HFFc6 (cell line): ENCODE results near the gene AMMECR1. TPM values are rescaled to one million over a fixed set of nuclear protein-coding genes. Genes with fewer than 3 reads are reported as not detected.

Source experiments
- DNase-seq: peaks from one replicate; pipeline ENCODE4 v3.0.0-alpha.2; 2018
- H3K27ac Mint-ChIP-seq: 2 replicates; pipeline ENCODE4 v1.8.0; 2020; ENCODE audit warnings: mild to moderate bottlenecking, mixed read lengths
- H3K27me3 Mint-ChIP-seq: 2 replicates; pipeline ENCODE4 v1.8.0; 2021; ENCODE audit warnings: mild to moderate bottlenecking, moderate library complexity, mixed read lengths; ENCODE audit not compliant: insufficient read depth
- H3K36me3 Mint-ChIP-seq: 2 replicates; pipeline ENCODE4 v1.8.0; 2021; ENCODE audit warnings: low read depth, mixed read lengths
- H3K4me1 Mint-ChIP-seq: 2 replicates; pipeline ENCODE4 v1.8.0; 2020; ENCODE audit warnings: low read depth, mixed read lengths
- H3K4me3 Mint-ChIP-seq: 2 replicates; pipeline ENCODE4 v1.8.0; 2020; ENCODE audit warnings: mild to moderate bottlenecking, moderate library complexity, mixed read lengths
- H3K9me3 Mint-ChIP-seq: 2 replicates; pipeline ENCODE4 v1.8.0; 2020; ENCODE audit warnings: mild to moderate bottlenecking, mixed read lengths
- CTCF ChIP-seq: fragments of 200-600 bp; sonication (generic); IDR thresholded peaks from 2 replicates; pipeline ENCODE4 v1.5.0; 2021; ENCODE audit warnings: antibody characterized with exemption, mild to moderate bottlenecking
- total RNA-seq, 6 experiments: library from RNA; stranded (reverse); fragmentation: NEBNext Ultra II Directional; extraction: Animal tissue kit (Norgen Biotek cat#: 25700); gene quantifications; 2 replicates in 1 of 6; 3 replicates in 5 of 6; pipeline ENCODE4 v1.2.3, GENCODE V29; 2021

AMMECR1 gene
- total RNA-seq, 6 experiments from 2014 or later, result 10.1 to 13.4 (median 11.7) TPM

GRCh38 chrX:110326712-110327111 is 8.8 kb upstream of the AMMECR1 start:
- no peak overlapping the region for H3K27ac Mint-ChIP-seq
- no peak for TF ChIP-seq CTCF
- no peaks in the 10 kb centered on the region for H3K27me3 Mint-ChIP-seq
- no peaks in the 10 kb centered on the region for H3K36me3 Mint-ChIP-seq
- H3K9me3 Mint-ChIP-seq, result 0 out of 2 replicates have a peak, but pooled peaks cover 5% of the 10 kb centered on the region
- no peak for DNase-seq
- H3K4me3 Mint-ChIP-seq, result no peak overlapping the region
- peaks cover 18% of the 10 kb centered on the region for H3K4me1 Mint-ChIP-seq

GRCh38 chrX:110322603-110323002 is 4.7 kb upstream of the AMMECR1 start:
- H3K27me3 Mint-ChIP-seq, result no peaks in the 10 kb centered on the region
- no peak for DNase-seq

GRCh38 chrX:110321670-110322069 is 3.8 kb upstream of the AMMECR1 start:
- H3K4me3 Mint-ChIP-seq, result no peak overlapping the region
- H3K4me1 Mint-ChIP-seq, result peaks cover 25% of the 10 kb centered on the region
- no peaks in the 10 kb centered on the region for H3K36me3 Mint-ChIP-seq
- DNase-seq, result no peak
- no peak overlapping the region for H3K27ac Mint-ChIP-seq
- TF ChIP-seq CTCF, result no peak
- 0 out of 2 replicates have a peak, but pooled peaks cover 5% of the 10 kb centered on the region for H3K9me3 Mint-ChIP-seq
- no peaks in the 10 kb centered on the region for H3K27me3 Mint-ChIP-seq

More at GRCh38 chrX:110322603-110323002, 4.7 kb upstream of the AMMECR1 start:
- Mint-ChIP-seq H3K9me3 (0 out of 2 replicates have a peak, but pooled peaks cover 5% of the 10 kb centered on the region), H3K4me3 (peak overlapping the region; percentile 39; the same call in 1 of the 2 replicates), H3K27ac (no peak overlapping the region), H3K4me1 (peaks cover 25% of the 10 kb centered on the region), H3K36me3 (no peaks in the 10 kb centered on the region)
- no peak for TF ChIP-seq CTCF

DNA sequence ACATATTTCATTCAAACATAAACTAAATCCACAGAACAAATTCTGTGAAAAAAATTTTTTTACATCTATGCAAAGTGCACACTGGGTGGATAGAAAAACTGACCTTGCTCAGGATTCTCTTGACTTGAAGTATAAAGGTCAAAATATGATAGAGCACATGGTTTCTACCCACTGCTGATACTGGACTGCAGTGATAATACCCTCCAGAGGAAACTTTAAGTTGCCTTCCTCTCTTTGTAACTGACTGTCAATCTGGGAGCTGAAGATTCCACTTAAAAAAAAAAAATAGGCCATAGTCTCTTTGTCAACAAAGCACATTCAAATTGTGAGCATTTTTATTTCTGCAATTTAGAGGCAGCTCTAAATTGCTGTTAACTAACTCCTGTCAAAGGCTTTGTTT is 3.2 kb upstream of the AMMECR1 start:
- Mint-ChIP-seq H3K4me1 (peaks cover 25% of the 10 kb centered on the region), H3K9me3 (0 out of 2 replicates have a peak, but pooled peaks cover 5% of the 10 kb centered on the region), H3K27ac (no peak overlapping the region), H3K36me3 (no peaks in the 10 kb centered on the region), H3K27me3 (no peaks in the 10 kb centered on the region), H3K4me3 (no peak overlapping the region)
- no peak for TF ChIP-seq CTCF
- no peak for DNase-seq

GRCh38 chrX:110320381-110320987 is 2.6 kb upstream of the AMMECR1 start:
- Mint-ChIP-seq H3K4me3 (no peak overlapping the region), H3K4me1 (peaks cover 26% of the 10 kb centered on the region), H3K27me3 (no peaks in the 10 kb centered on the region), H3K27ac (no peak overlapping the region), H3K9me3 (no peaks in the 10 kb centered on the region), H3K36me3 (no peaks in the 10 kb centered on the region)
- DNase-seq, result no peak
- TF ChIP-seq CTCF, result no peak
